Lower leg skin (tissue), 3 donors: ENCODE data around the gene SPEM3.
"Not testable (repeated sequence)": the region's sequence is repeated elsewhere in the genome, so short reads cannot be mapped to it uniquely, and the experiment has no call there.

Source experiments
- POLR2A ChIP-seq, 2 donors: fragments of 450-650 bp; IDR thresholded peaks; one replicate each; pipeline ENCODE4 v1.6.1; 2016 to 2017; ENCODE audit warnings: antibody characterized with exemption in 2 of 2, mild to moderate bottlenecking in 1 of 2, moderate library complexity in 1 of 2
- TF ChIP-seq, protein P1 (sequence below), 3 donors: fragments of 450-650 bp; IDR thresholded peaks; one replicate each; pipeline ENCODE4 v1.5.1; 2016; ENCODE audit warnings: antibody characterized with exemption in 3 of 3, mild to moderate bottlenecking in 3 of 3, moderate library complexity in 2 of 3

DNA sequence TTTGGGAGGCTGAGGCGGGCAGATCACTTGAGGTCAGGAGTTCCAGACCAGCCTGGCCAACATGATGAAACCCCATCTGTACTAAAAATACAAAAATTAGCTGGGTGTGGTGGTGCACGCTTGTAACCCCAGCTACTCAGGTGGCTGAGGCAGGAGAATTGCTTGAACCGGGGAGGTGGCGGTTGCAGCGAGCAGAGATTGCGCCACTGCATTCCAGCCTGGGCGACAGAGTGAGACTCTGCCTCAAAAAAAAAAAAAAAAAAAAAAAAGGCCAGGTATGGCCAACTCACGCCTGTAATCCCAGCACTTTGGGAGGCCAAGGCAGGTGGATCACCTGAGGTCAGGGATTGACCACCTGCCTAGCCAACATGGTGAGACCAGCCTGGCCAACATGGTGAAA lies 46.1 kb downstream of the SPEM3 start:
- TF ChIP-seq, protein P1, sequence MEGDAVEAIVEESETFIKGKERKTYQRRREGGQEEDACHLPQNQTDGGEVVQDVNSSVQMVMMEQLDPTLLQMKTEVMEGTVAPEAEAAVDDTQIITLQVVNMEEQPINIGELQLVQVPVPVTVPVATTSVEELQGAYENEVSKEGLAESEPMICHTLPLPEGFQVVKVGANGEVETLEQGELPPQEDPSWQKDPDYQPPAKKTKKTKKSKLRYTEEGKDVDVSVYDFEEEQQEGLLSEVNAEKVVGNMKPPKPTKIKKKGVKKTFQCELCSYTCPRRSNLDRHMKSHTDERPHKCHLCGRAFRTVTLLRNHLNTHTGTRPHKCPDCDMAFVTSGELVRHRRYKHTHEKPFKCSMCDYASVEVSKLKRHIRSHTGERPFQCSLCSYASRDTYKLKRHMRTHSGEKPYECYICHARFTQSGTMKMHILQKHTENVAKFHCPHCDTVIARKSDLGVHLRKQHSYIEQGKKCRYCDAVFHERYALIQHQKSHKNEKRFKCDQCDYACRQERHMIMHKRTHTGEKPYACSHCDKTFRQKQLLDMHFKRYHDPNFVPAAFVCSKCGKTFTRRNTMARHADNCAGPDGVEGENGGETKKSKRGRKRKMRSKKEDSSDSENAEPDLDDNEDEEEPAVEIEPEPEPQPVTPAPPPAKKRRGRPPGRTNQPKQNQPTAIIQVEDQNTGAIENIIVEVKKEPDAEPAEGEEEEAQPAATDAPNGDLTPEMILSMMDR (IDR thresholded peaks at IDR 0.05), result not testable (repeated sequence)
- TF ChIP-seq POLR2A (IDR thresholded peaks at IDR 0.05), result not testable (repeated sequence)
